Stimulated activated CD4-positive, alpha-beta T cell treated with anti-CD3 and anti-CD28 coated beads, Interleukin-2, amount 100 ng/mL, for 4 hours (primary cell): ENCODE measurements around the gene TOMM20.
"Not testable (repeated sequence)": the region's sequence is repeated elsewhere in the genome, so short reads cannot be mapped to it uniquely, and the experiment has no call there.

Experiments used
- DNase-seq: peaks from one replicate; pipeline ENCODE4 v3.0.0-alpha.2; 2020; ENCODE audit warnings: low read depth

The TOMM20 gene

GRCh38 chr1:235128456-235129328 lies at the start of gene TOMM20:
Gene TOMM20, minus strand, starts transcription at chr1:235128837. Its CDS starts 122 bp downstream, at chr1:235128715.
- peak; percentile 93 for DNase-seq

- DNase-seq: no peak
These were observed 47.8 kb upstream of the TOMM20 start for GRCh38 chr1:235176486-235176885.

- no peak for DNase-seq
These were observed 41.3 kb upstream of the TOMM20 start for GRCh38 chr1:235169986-235170385.

GRCh38 chr1:235168375-235168774 lies 39.7 kb upstream of the TOMM20 start:
- no peak for DNase-seq

GRCh38 chr1:235161685-235162327 lies 33.2 kb upstream of the TOMM20 start:
- no peak for DNase-seq

GRCh38 chr1:235160957-235161684 lies 32.5 kb upstream of the TOMM20 start, which contains the start of gene RBM34:
Gene RBM34, minus strand, starts transcription at chr1:235161250. Its CDS starts 24 bp downstream, at chr1:235161226.
- DNase-seq: peak; percentile 84

- DNase-seq: no peak
These were observed 31.8 kb upstream of the TOMM20 start for GRCh38 chr1:235160383-235160956.

GRCh38 chr1:235159930-235160329 lies 31.3 kb upstream of the TOMM20 start:
- not testable (repeated sequence) for DNase-seq

- DNase-seq: not testable (repeated sequence)
These were observed 30.6 kb upstream of the TOMM20 start for GRCh38 chr1:235159284-235159683.

GRCh38 chr1:235158680-235159079 lies 30.0 kb upstream of the TOMM20 start:
- DNase-seq: no peak

GRCh38 chr1:235157150-235157549 lies 28.5 kb upstream of the TOMM20 start:
- no peak for DNase-seq

GRCh38 chr1:235156740-235157139 lies 28.1 kb upstream of the TOMM20 start:
- DNase-seq: no peak

GRCh38 chr1:235156265-235156664 lies 27.6 kb upstream of the TOMM20 start:
- DNase-seq: no peak

GRCh38 chr1:235152235-235152634 lies 23.6 kb upstream of the TOMM20 start:
- no peak for DNase-seq

GRCh38 chr1:235151033-235151432 lies 22.4 kb upstream of the TOMM20 start:
- no peak for DNase-seq

- no peak for DNase-seq
These were observed 21.2 kb upstream of the TOMM20 start for GRCh38 chr1:235149824-235150223.

- no peak for DNase-seq
These were observed 18.6 kb upstream of the TOMM20 start for GRCh38 chr1:235147269-235147668.

- DNase-seq: no peak
These were observed 17.0 kb upstream of the TOMM20 start for GRCh38 chr1:235145639-235146038.

- no peak for DNase-seq
These were observed 14.4 kb upstream of the TOMM20 start for GRCh38 chr1:235142991-235143390.

- DNase-seq: no peak
These were observed 10.7 kb upstream of the TOMM20 start for GRCh38 chr1:235139315-235139714.

- DNase-seq: no peak
These were observed 10.2 kb upstream of the TOMM20 start for GRCh38 chr1:235138821-235139220.

GRCh38 chr1:235136111-235136510 lies 7.5 kb upstream of the TOMM20 start:
- no peak for DNase-seq
